PC-3 (cell line): ENCODE results near the gene PLA2G3. TPM values are rescaled to one million over a fixed set of nuclear protein-coding genes. Genes with fewer than 3 reads are reported as not detected.

Experiments
- ATAC-seq: fragments of 200-7000 bp; cut with Tn5 transposase; 2 replicates; pipeline ENCODE4 v1.9.1; 2020; ENCODE audit warnings: mild to moderate bottlenecking, moderate library complexity
- BruUV-seq: library from RNA; stranded (reverse); fragments of 400-500 nt; replicated peaks from 2 replicates; lab custom pipeline; 2021; lab: Mats Ljungman, UMichigan
- CTCF ChIA-PET: fragments of 300-600 bp; sonication (Branson Sonifier 250); formaldehyde crosslinking; loops from one replicate; lab custom pipeline; 2022; ENCODE audit warnings: antibody characterized with exemption; lab: Charles Lee
- POLR2A ChIA-PET: fragments of 300-600 bp; sonication (Branson Sonifier 250); formaldehyde crosslinking; loops from one replicate; lab custom pipeline; 2022; ENCODE audit warnings: antibody characterized with exemption; ENCODE audit not compliant: unreplicated experiment; lab: Charles Lee
- DNase-seq: peaks from one replicate; pipeline ENCODE4 v3.0.0-alpha.2; 2015
- H2AFZ ChIP-seq: fragments of 300-600 bp; sonication (generic); 2 replicates; pipeline ENCODE4 v1.6.0; 2016; ENCODE audit warnings: antibody characterized with exemption, low read length
- H3F3A ChIP-seq: fragments of 300-600 bp; sonication (generic); one replicate; pipeline ENCODE4 v1.6.0; 2017; ENCODE audit warnings: antibody characterized with exemption, low read length, control low read depth, mild to moderate bottlenecking; ENCODE audit not compliant: unreplicated experiment
- H3K27ac ChIP-seq: fragments of 300-600 bp; sonication (generic); 2 replicates; pipeline ENCODE4 v1.5.1; 2016; ENCODE audit warnings: mild to moderate bottlenecking, low read length
- H3K27me3 ChIP-seq: fragments of 300-600 bp; sonication (generic); 2 replicates; pipeline ENCODE4 v1.6.1; 2016; ENCODE audit warnings: low read length, mixed read lengths
- H3K36me3 ChIP-seq: fragments of 300-600 bp; sonication (generic); 2 replicates; pipeline ENCODE4 v1.6.1; 2016; ENCODE audit warnings: low read depth, mixed run types, low read length, mixed read lengths
- H3K4me1 ChIP-seq: fragments of 300-600 bp; sonication (generic); 2 replicates; pipeline ENCODE4 v1.5.1; 2016; ENCODE audit warnings: low read length; ENCODE audit not compliant: insufficient read depth
- H3K4me2 ChIP-seq: fragments of 300-600 bp; sonication (generic); 2 replicates; pipeline ENCODE4 v1.6.0; 2016; ENCODE audit warnings: low read length
- H3K4me3 ChIP-seq: fragments of 300-600 bp; sonication (generic); 2 replicates; pipeline ENCODE4 v1.5.1; 2016; ENCODE audit warnings: mild to moderate bottlenecking, low read length, mixed read lengths
- H3K79me2 ChIP-seq: fragments of 300-600 bp; sonication (generic); 2 replicates; pipeline ENCODE4 v1.6.1; 2017; ENCODE audit warnings: low read length, mixed read lengths
- H3K9ac ChIP-seq: fragments of 300-600 bp; sonication (generic); 2 replicates; pipeline ENCODE4 v1.6.0; 2016; ENCODE audit warnings: mild to moderate bottlenecking, low read length
- H3K9me2 ChIP-seq: fragments of 300-600 bp; sonication (generic); replicated peaks from 2 replicates; pipeline ENCODE4 v1.6.1; 2016; ENCODE audit warnings: mixed run types, low read length, mixed read lengths
- H3K9me3 ChIP-seq: fragments of 300-600 bp; sonication (generic); 2 replicates; pipeline ENCODE4 v1.6.1; 2016; ENCODE audit warnings: low read length, mixed read lengths
- H4K20me1 ChIP-seq: fragments of 300-600 bp; sonication (generic); 2 replicates; pipeline ENCODE4 v1.6.1; 2016; ENCODE audit warnings: low read length, mixed read lengths
- CTCF ChIP-seq: fragments of 300-600 bp; sonication (generic); conservative IDR thresholded peaks from 2 replicates; pipeline ENCODE4 v1.5.1; 2017; ENCODE audit warnings: antibody characterized with exemption, low read depth, mild to moderate bottlenecking, low read length
- EZH2 ChIP-seq: fragments of 300-600 bp; sonication (generic); IDR thresholded peaks from one replicate; pipeline ENCODE4 v1.6.1; 2017; ENCODE audit warnings: antibody characterized with exemption, mild to moderate bottlenecking, low read length; ENCODE audit not compliant: unreplicated experiment
- EZH2phosphoT487 ChIP-seq: fragments of 300-600 bp; sonication (generic); IDR thresholded peaks from 2 replicates; pipeline ENCODE4 v1.6.1; 2018; ENCODE audit warnings: mild to moderate bottlenecking, antibody characterized with exemption, low read length, borderline replicate concordance
- intact Hi-C: fragments of 100-400 bp; cut with micrococcal nuclease; formaldehyde crosslinking; loops from 2 replicates; pipeline ENCODE4 v1.9.0; 2023
- total RNA-seq: library from RNA; depleted of rRNA; stranded (reverse); fragments of >200 nt; gene quantifications from 2 replicates; pipeline ENCODE4 v1.2.3, GENCODE V29; 2014

The PLA2G3 gene
- total RNA-seq, 1 experiment from 2014 or later, result not detected

DNA sequence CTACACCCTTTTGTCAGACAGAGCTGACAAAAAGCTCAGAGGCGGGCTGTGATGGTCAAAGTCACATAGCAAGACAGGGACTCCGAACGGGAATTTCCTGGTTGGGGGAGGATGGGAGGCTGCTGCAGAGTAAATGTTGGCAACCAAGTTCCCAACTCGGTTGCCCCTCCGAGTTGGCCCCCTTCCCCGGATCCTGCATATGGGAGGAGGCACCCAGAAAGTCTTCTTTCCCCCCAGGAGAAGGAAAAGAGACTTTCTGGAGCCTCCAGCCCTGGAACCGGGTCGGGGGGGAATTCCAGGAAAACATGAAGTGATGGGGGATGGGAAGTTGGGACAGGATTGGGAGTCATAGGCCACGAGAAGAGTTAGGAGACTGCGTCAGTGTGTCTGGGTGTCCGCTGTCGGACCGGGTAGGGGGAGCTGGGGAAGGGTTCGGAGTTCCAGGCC lies 33.6 kb downstream of the PLA2G3 start:
- peak overlapping the region; percentile 74 for H3K4me3 ChIP-seq
- H2AFZ ChIP-seq, result peak overlapping the region; percentile 79
- no peak overlapping the region for H3K27ac ChIP-seq
- peaks cover 4% of the 10 kb centered on the region; the same call in 1 of the 2 replicates for H3K4me1 ChIP-seq
- TF ChIP-seq EZH2 (no peak), CTCF (no peak), EZH2phosphoT487 (no peak)
- H3K79me2 ChIP-seq, result no peaks in the 10 kb centered on the region
- POLR2A ChIA-PET, result interaction anchor here (0.9 kb wide), 1 partner anchor 138 kb away, joined by 4 read pairs; the partner anchor contains the start of genes MORC2 and TUG1
- ATAC-seq (no peak), DNase-seq (no peak)
- H3K9ac ChIP-seq, result peak overlapping the region; percentile 66
- no peaks in the 10 kb centered on the region for H3K9me2 ChIP-seq
- H3K9me3 ChIP-seq, result no peaks in the 10 kb centered on the region
- H3K4me2 ChIP-seq, result peak overlapping the region; percentile 84
- H3F3A ChIP-seq, result no peaks in the 10 kb centered on the region
- no peaks in the 10 kb centered on the region for H4K20me1 ChIP-seq
- CTCF ChIA-PET, result interaction anchor here (1.0 kb wide), 1 partner anchor 42 kb away, joined by 16 read pairs; no protein-coding TSS in a partner anchor
- TSS peak; percentile 62 for BruUV-seq
- peaks cover 4% of the 10 kb centered on the region; the same call in 1 of the 2 replicates for H3K36me3 ChIP-seq
- intact Hi-C loops, result loop anchor here (1.0 kb wide), 2 partner anchors 43 to 125 kb away; no protein-coding TSS in a partner anchor
- H3K27me3 ChIP-seq, result no peaks in the 10 kb centered on the region

DNA sequence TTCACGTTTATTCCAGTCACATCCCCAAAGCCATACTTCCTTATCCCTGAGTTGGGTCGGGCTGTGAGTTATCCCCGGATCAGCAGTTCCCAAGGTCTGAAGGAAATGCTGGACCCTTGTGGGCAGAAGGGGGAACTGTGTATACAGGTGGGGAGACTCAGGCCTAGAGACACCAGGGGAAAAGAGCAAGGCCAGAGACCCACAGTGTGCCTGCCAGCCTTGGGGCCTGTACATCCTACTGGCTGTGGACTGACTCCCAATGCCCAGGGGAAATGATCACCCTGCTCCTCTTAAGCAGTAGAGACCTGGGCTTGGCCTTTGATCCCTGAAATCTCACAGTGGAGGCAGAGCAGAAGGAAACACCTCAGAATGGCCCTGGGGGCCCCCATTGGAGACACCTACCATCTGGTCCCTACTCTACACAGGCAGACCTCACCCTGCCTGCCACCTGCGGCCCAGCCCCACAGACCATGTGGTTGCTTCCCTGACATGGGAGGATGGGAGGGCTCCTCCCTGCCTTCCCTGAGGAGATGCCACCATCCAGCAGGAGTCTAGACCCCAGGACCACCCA lies 34.2 kb downstream of the PLA2G3 start:
- Histone ChIP-seq H3F3A (no peaks in the 10 kb centered on the region), H4K20me1 (no peaks in the 10 kb centered on the region), H3K4me3 (no peak overlapping the region), H3K36me3 (peaks cover 4% of the 10 kb centered on the region; the same call in 1 of the 2 replicates), H3K9ac (no peak overlapping the region), H3K27ac (no peak overlapping the region), H3K4me2 (0 out of 2 replicates have a peak overlapping the region, but pooled peaks have one; percentile 84), H3K4me1 (peaks cover 4% of the 10 kb centered on the region; the same call in 1 of the 2 replicates), H3K9me3 (no peaks in the 10 kb centered on the region), H3K79me2 (no peaks in the 10 kb centered on the region), H3K27me3 (no peaks in the 10 kb centered on the region), H2AFZ (no peak overlapping the region), H3K9me2 (no peaks in the 10 kb centered on the region)
- CTCF ChIA-PET, result no interaction called here
- no TSS peak for BruUV-seq
- POLR2A ChIA-PET, result no interaction called here
- intact Hi-C loops, result no loop called here
- ATAC-seq (no peak), DNase-seq (no peak)
- no peak for TF ChIP-seq CTCF
- TF ChIP-seq EZH2phosphoT487, result no peak
- no peak for TF ChIP-seq EZH2
